ENCODE results near the gene CUZD1. TPM values are rescaled to one million over a fixed set of nuclear protein-coding genes. Genes with fewer than 3 reads are reported as not detected.

Gene CUZD1
- total and polyA plus RNA-seq, 2 of the 13 experiments (the other 11 are each of a cell fraction or from before 2014, with no cell fraction given), result 0.22 to 0.29 TPM

GRCh38 chr10:122786269-122786668 is 59.4 kb downstream of the CUZD1 start (continued):
- TF ChIP-seq, protein P1, sequence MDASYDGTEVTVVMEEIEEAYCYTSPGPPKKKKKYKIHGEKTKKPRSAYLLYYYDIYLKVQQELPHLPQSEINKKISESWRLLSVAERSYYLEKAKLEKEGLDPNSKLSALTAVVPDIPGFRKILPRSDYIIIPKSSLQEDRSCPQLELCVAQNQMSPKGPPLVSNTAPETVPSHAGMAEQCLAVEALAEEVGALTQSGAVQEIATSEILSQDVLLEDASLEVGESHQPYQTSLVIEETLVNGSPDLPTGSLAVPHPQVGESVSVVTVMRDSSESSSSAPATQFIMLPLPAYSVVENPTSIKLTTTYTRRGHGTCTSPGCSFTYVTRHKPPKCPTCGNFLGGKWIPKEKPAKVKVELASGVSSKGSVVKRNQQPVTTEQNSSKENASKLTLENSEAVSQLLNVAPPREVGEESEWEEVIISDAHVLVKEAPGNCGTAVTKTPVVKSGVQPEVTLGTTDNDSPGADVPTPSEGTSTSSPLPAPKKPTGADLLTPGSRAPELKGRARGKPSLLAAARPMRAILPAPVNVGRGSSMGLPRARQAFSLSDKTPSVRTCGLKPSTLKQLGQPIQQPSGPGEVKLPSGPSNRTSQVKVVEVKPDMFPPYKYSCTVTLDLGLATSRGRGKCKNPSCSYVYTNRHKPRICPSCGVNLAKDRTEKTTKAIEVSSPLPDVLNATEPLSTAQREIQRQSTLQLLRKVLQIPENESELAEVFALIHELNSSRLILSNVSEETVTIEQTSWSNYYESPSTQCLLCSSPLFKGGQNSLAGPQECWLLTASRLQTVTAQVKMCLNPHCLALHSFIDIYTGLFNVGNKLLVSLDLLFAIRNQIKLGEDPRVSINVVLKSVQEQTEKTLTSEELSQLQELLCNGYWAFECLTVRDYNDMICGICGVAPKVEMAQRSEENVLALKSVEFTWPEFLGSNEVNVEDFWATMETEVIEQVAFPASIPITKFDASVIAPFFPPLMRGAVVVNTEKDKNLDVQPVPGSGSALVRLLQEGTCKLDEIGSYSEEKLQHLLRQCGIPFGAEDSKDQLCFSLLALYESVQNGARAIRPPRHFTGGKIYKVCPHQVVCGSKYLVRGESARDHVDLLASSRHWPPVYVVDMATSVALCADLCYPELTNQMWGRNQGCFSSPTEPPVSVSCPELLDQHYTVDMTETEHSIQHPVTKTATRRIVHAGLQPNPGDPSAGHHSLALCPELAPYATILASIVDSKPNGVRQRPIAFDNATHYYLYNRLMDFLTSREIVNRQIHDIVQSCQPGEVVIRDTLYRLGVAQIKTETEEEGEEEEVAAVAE (CRISPR knock-in tag; IDR thresholded peaks at IDR 0.05; ENCODE audit: borderline replicate concordance), result 0 out of 2 replicates have a peak, but pooled peaks have one; percentile 25
- TF ChIP-seq HMGA1 (CRISPR knock-in tag; conservative IDR thresholded peaks at IDR 0.05), result no peak
- no peak for TF ChIP-seq ZNF615 (CRISPR knock-in tag; IDR thresholded peaks at IDR 0.05; ENCODE audit: borderline replicate concordance)
- no peak for TF ChIP-seq NKX3-1 (CRISPR knock-in tag; IDR thresholded peaks at IDR 0.05)
- no peak for TF ChIP-seq SNRNP70 (IDR thresholded peaks at IDR 0.05; ENCODE audit: low read depth, low read length)
- no peak for TF ChIP-seq ZNF605 (CRISPR knock-in tag; IDR thresholded peaks at IDR 0.05)
- no peak for TF ChIP-seq ZNF737 (CRISPR knock-in tag; IDR thresholded peaks at IDR 0.05; ENCODE audit: borderline replicate concordance)
- TF ChIP-seq HBP1 (CRISPR knock-in tag; IDR thresholded peaks at IDR 0.05; ENCODE audit: low read depth), result peak; percentile 42; the same call in 1 of the 2 replicates
- TF ChIP-seq ZNF644 (CRISPR knock-in tag; IDR thresholded peaks at IDR 0.05; ENCODE audit: low read depth), result no peak
- TF ChIP-seq, protein P2, sequence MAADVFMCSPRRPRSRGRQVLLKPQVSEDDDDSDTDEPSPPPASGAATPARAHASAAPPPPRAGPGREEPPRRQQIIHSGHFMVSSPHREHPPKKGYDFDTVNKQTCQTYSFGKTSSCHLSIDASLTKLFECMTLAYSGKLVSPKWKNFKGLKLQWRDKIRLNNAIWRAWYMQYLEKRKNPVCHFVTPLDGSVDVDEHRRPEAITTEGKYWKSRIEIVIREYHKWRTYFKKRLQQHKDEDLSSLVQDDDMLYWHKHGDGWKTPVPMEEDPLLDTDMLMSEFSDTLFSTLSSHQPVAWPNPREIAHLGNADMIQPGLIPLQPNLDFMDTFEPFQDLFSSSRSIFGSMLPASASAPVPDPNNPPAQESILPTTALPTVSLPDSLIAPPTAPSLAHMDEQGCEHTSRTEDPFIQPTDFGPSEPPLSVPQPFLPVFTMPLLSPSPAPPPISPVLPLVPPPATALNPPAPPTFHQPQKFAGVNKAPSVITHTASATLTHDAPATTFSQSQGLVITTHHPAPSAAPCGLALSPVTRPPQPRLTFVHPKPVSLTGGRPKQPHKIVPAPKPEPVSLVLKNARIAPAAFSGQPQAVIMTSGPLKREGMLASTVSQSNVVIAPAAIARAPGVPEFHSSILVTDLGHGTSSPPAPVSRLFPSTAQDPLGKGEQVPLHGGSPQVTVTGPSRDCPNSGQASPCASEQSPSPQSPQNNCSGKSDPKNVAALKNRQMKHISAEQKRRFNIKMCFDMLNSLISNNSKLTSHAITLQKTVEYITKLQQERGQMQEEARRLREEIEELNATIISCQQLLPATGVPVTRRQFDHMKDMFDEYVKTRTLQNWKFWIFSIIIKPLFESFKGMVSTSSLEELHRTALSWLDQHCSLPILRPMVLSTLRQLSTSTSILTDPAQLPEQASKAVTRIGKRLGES (CRISPR knock-in tag; IDR thresholded peaks at IDR 0.05; ENCODE audit: borderline replicate concordance), result no peak
- TF ChIP-seq, protein P3, sequence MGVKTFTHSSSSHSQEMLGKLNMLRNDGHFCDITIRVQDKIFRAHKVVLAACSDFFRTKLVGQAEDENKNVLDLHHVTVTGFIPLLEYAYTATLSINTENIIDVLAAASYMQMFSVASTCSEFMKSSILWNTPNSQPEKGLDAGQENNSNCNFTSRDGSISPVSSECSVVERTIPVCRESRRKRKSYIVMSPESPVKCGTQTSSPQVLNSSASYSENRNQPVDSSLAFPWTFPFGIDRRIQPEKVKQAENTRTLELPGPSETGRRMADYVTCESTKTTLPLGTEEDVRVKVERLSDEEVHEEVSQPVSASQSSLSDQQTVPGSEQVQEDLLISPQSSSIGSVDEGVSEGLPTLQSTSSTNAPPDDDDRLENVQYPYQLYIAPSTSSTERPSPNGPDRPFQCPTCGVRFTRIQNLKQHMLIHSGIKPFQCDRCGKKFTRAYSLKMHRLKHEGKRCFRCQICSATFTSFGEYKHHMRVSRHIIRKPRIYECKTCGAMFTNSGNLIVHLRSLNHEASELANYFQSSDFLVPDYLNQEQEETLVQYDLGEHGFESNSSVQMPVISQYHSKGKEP (CRISPR knock-in tag; IDR thresholded peaks at IDR 0.05), result 0 out of 2 replicates have a peak, but pooled peaks have one; percentile 75
- no peak for TF ChIP-seq MEIS1 (CRISPR knock-in tag; IDR thresholded peaks at IDR 0.05; ENCODE audit: borderline replicate concordance)
- TF ChIP-seq CBX2 (IDR thresholded peaks at IDR 0.05; ENCODE audit: low read depth, low read length), result no peak
- TF ChIP-seq CBX2 (CRISPR knock-in tag; IDR thresholded peaks at IDR 0.05; ENCODE audit: low read depth), result no peak
- no peak for TF ChIP-seq STAG1 (CRISPR knock-in tag; IDR thresholded peaks at IDR 0.05)
- no peak for TF ChIP-seq ZNF772 (CRISPR knock-in tag; IDR thresholded peaks at IDR 0.05)
